Measurements from ENCODE around the gene ATP7A. TPM values are rescaled to one million over a fixed set of nuclear protein-coding genes. Genes with fewer than 3 reads are reported as not detected.
"Not testable (repeated sequence)": the region's sequence is repeated elsewhere in the genome, so short reads cannot be mapped to it uniquely, and the experiment has no call there.

ATP7A gene
- total RNA-seq, 1 experiment from 2014 or later = 3.8 TPM

- peaks cover 5% of the 10 kb centered on the region for H3K36me3 Mint-ChIP-seq (ENCODE audit: insufficient read depth, unreplicated experiment)
- ChIA-PET POLR2A (no interaction called here), CTCF (interaction anchor here (0.7 to 1.9 kb wide), 2 partner anchors 11 to 45 kb away, joined by 3 to 10 read pairs; no protein-coding TSS in a partner anchor)
- no peak for TF ChIP-seq CTCF (IDR thresholded peaks at IDR 0.05; ENCODE audit: unreplicated experiment)
- no peak overlapping the region for H3K27ac Mint-ChIP-seq (ENCODE audit: low read depth, unreplicated experiment)
- no peaks in the 10 kb centered on the region for H3K27me3 Mint-ChIP-seq (ENCODE audit: insufficient read depth, unreplicated experiment)
- no TSS peak for BruUV-seq (replicated peaks)
- H3K9me3 Mint-ChIP-seq (ENCODE audit: unreplicated experiment) = no peaks in the 10 kb centered on the region
- intact Hi-C loops (cut with micrococcal nuclease) = no loop called here
- no peaks in the 10 kb centered on the region for H3K4me1 Mint-ChIP-seq (ENCODE audit: insufficient read depth, unreplicated experiment)
- DNase-seq (ENCODE audit: unreplicated experiment) = no peak
- no peak overlapping the region for H3K4me3 Mint-ChIP-seq (ENCODE audit: unreplicated experiment)
These were observed 135.9 kb downstream of the ATP7A start for GRCh38 chrX:78046362-78046761.

- intact Hi-C loops (cut with micrococcal nuclease) = no loop called here
- no peaks in the 10 kb centered on the region for H3K4me1 Mint-ChIP-seq (ENCODE audit: insufficient read depth, unreplicated experiment)
- H3K9me3 Mint-ChIP-seq (ENCODE audit: unreplicated experiment) = no peaks in the 10 kb centered on the region
- H3K27me3 Mint-ChIP-seq (ENCODE audit: insufficient read depth, unreplicated experiment) = no peaks in the 10 kb centered on the region
- no peak for DNase-seq (ENCODE audit: unreplicated experiment)
- no peaks in the 10 kb centered on the region for H3K36me3 Mint-ChIP-seq (ENCODE audit: insufficient read depth, unreplicated experiment)
- no TSS peak for BruUV-seq (replicated peaks)
- no peak overlapping the region for H3K4me3 Mint-ChIP-seq (ENCODE audit: unreplicated experiment)
- POLR2A ChIA-PET = no interaction called here
- H3K27ac Mint-ChIP-seq (ENCODE audit: low read depth, unreplicated experiment) = no peak overlapping the region
- CTCF ChIA-PET = interaction anchor here (0.6 to 1.9 kb wide), 3 partner anchors 12 to 1769 kb away, joined by 5 to 10 read pairs (median 8); no protein-coding TSS in a partner anchor
- TF ChIP-seq CTCF (IDR thresholded peaks at IDR 0.05; ENCODE audit: unreplicated experiment) = no peak
These were observed 137.6 kb downstream of the ATP7A start for GRCh38 chrX:78048052-78048451.

- Mint-ChIP-seq H3K4me1 (ENCODE audit: insufficient read depth, unreplicated experiment) (no peaks in the 10 kb centered on the region), H3K27ac (ENCODE audit: low read depth, unreplicated experiment) (peak overlapping the region; percentile 46), H3K36me3 (ENCODE audit: insufficient read depth, unreplicated experiment) (no peaks in the 10 kb centered on the region), H3K4me3 (ENCODE audit: unreplicated experiment) (no peak overlapping the region), H3K27me3 (ENCODE audit: insufficient read depth, unreplicated experiment) (no peaks in the 10 kb centered on the region), H3K9me3 (ENCODE audit: unreplicated experiment) (no peaks in the 10 kb centered on the region)
- intact Hi-C loops (cut with micrococcal nuclease) = no loop called here
- no peak for TF ChIP-seq CTCF (IDR thresholded peaks at IDR 0.05; ENCODE audit: unreplicated experiment)
- no peak for DNase-seq (ENCODE audit: unreplicated experiment)
- POLR2A ChIA-PET = no interaction called here
- CTCF ChIA-PET = interaction anchor here (0.6 to 0.7 kb wide), 2 partner anchors 39 to 52 kb away, joined by 3 to 4 read pairs; no protein-coding TSS in a partner anchor
- BruUV-seq (replicated peaks) = no TSS peak
These were observed 153.2 kb downstream of the ATP7A start for GRCh38 chrX:78063687-78064086.

- Mint-ChIP-seq H3K4me3 (ENCODE audit: unreplicated experiment) (no peak overlapping the region), H3K4me1 (ENCODE audit: insufficient read depth, unreplicated experiment) (no peaks in the 10 kb centered on the region), H3K27ac (ENCODE audit: low read depth, unreplicated experiment) (peak overlapping the region; percentile 46), H3K27me3 (ENCODE audit: insufficient read depth, unreplicated experiment) (no peaks in the 10 kb centered on the region), H3K36me3 (ENCODE audit: insufficient read depth, unreplicated experiment) (no peaks in the 10 kb centered on the region), H3K9me3 (ENCODE audit: unreplicated experiment) (no peaks in the 10 kb centered on the region)
- DNase-seq (ENCODE audit: unreplicated experiment) = no peak
- ChIA-PET CTCF (no interaction called here), POLR2A (interaction anchor here (1.0 kb wide), 1 partner anchor 39 kb away, joined by 4 read pairs; no protein-coding TSS in a partner anchor)
- intact Hi-C loops (cut with micrococcal nuclease) = no loop called here
- no peak for TF ChIP-seq CTCF (IDR thresholded peaks at IDR 0.05; ENCODE audit: unreplicated experiment)
- BruUV-seq (replicated peaks) = no TSS peak
These were observed 153.7 kb downstream of the ATP7A start for GRCh38 chrX:78064152-78064551.

- DNase-seq (ENCODE audit: unreplicated experiment) = peak; percentile 51
- intact Hi-C loops (cut with micrococcal nuclease) = not testable (repeated sequence)
- POLR2A ChIA-PET = interaction anchor here (0.6 to 1.0 kb wide), 2 partner anchors 38 to 1369 kb away, joined by 3 to 4 read pairs; no protein-coding TSS in a partner anchor
These were observed 154.5 kb downstream of the ATP7A start for GRCh38 chrX:78064698-78065601.

More at GRCh38 chrX:78064698-78065601, 154.5 kb downstream of the ATP7A start:
- H3K4me3 Mint-ChIP-seq (ENCODE audit: unreplicated experiment); H3K36me3 Mint-ChIP-seq (ENCODE audit: insufficient read depth, unreplicated experiment); H3K9me3 Mint-ChIP-seq (ENCODE audit: unreplicated experiment); H3K4me1 Mint-ChIP-seq (ENCODE audit: insufficient read depth, unreplicated experiment); H3K27me3 Mint-ChIP-seq (ENCODE audit: insufficient read depth, unreplicated experiment); BruUV-seq (replicated peaks): not testable (repeated sequence)
- CTCF ChIA-PET = interaction anchor here (0.6 to 1.0 kb wide), 3 partner anchors 12 to 39 kb away, joined by 3 to 4 read pairs (median 4); partner anchors contain the start of gene PGK1
- peak overlapping the region; percentile 46 for H3K27ac Mint-ChIP-seq (ENCODE audit: low read depth, unreplicated experiment)
